ENCODE results near the gene A4GNT. TPM values are rescaled to one million over a fixed set of nuclear protein-coding genes. Genes with fewer than 3 reads are reported as not detected.

A4GNT gene
- polyA plus RNA-seq, 3 donors from 2014 or later = not detected

GRCh38 chr3:138081371-138082084, 50.7 kb downstream of the A4GNT start:
- H3K27ac Mint-ChIP-seq = no peak overlapping the region
- peaks cover 4 to 8% of the 10 kb centered on the region in 2 donors for H3K4me1 Mint-ChIP-seq
- DNase-seq = no peak
- peaks cover 2 to 4% (median 3%) of the 10 kb centered on the region in 3 donors for H3K27me3 Mint-ChIP-seq (ENCODE audit: low read depth in 3 of 3)
- no peaks in the 10 kb centered on the region for H3K36me3 Mint-ChIP-seq
- no peak overlapping the region for H3K4me3 Mint-ChIP-seq
- no peaks in the 10 kb centered on the region for H3K9me3 Mint-ChIP-seq

- Mint-ChIP-seq H3K4me3 (no peak overlapping the region), H3K27ac (no peak overlapping the region), H3K36me3 (no peaks in the 10 kb centered on the region), H3K9me3 (no peaks in the 10 kb centered on the region), H3K4me1 (peaks cover 4 to 8% of the 10 kb centered on the region in 2 donors), H3K27me3 (ENCODE audit: low read depth in 3 of 3) (peaks cover 2 to 6% (median 3%) of the 10 kb centered on the region in 3 donors)
- DNase-seq = no peak
These were observed 52.3 kb downstream of the A4GNT start for GRCh38 chr3:138079901-138080300.

- no peak overlapping the region for H3K4me3 Mint-ChIP-seq
- no peaks in the 10 kb centered on the region for H3K36me3 Mint-ChIP-seq
- no peak for DNase-seq
- H3K9me3 Mint-ChIP-seq = no peaks in the 10 kb centered on the region
- H3K27me3 Mint-ChIP-seq (ENCODE audit: low read depth in 3 of 3) = peaks cover 2 to 3% (median 3%) of the 10 kb centered on the region in 3 donors
- no peak overlapping the region for H3K27ac Mint-ChIP-seq
- H3K4me1 Mint-ChIP-seq = peaks cover 4 to 8% of the 10 kb centered on the region in 2 donors
These were observed 53.3 kb downstream of the A4GNT start for GRCh38 chr3:138078901-138079344.

- Mint-ChIP-seq H3K4me3 (no peak overlapping the region), H3K9me3 (no peaks in the 10 kb centered on the region)
These were observed 54.1 kb downstream of the A4GNT start for GRCh38 chr3:138078096-138078495.

More at GRCh38 chr3:138078096-138078495, 54.1 kb downstream of the A4GNT start:
- Mint-ChIP-seq H3K36me3 (no peaks in the 10 kb centered on the region), H3K27ac (no peak overlapping the region), H3K4me1 (peaks cover 4 to 8% of the 10 kb centered on the region in 2 donors), H3K27me3 (ENCODE audit: low read depth in 3 of 3) (peaks cover under 1 to 3% (median 3%) of the 10 kb centered on the region in 3 donors)
- no peak for DNase-seq

Other genes with a start within 250 kb of the A4GNT start
- gene CLDN18, start 122.2 kb downstream of the A4GNT start, polyA plus RNA-seq = not detected
- gene DZIP1L, start 16.8 kb downstream of the A4GNT start, polyA plus RNA-seq = not detected
- gene DBR1, start 42.5 kb upstream of the A4GNT start, polyA plus RNA-seq = 10 to 100 TPM in 2 of 3 donors, 1 to 10 TPM in 1; 7.3 to 14.0 (median 11.5) TPM
- 10 to 100 TPM; 33.5 to 61.1 (median 34.1) TPM for gene ARMC8, start 54.9 kb upstream of the A4GNT start, polyA plus RNA-seq
- under 1 TPM in 1 of 3 donors, not detected in 2; 0.50 TPM for gene NME9, start 197.5 kb upstream of the A4GNT start, polyA plus RNA-seq
- not detected for gene MRAS, start 216.2 kb upstream of the A4GNT start, polyA plus RNA-seq